Measurements from ENCODE around the gene MRPS18C.

Gene MRPS18C

GRCh38 chr4:83455281-83456183 is at the start of gene MRPS18C, which contains the start of gene HELQ:
Gene MRPS18C, plus strand, starts transcription at chr4:83456058. Its CDS starts 20 bp downstream, at chr4:83456078.
Gene HELQ, minus strand, starts transcription at chr4:83455823. Its CDS starts 130 bp downstream, at chr4:83455693.
- Histone ChIP-seq H3K9ac (ENCODE audit: low read length) (peak within 1 kb of the TSS; percentile 88), H3K4me3 (ENCODE audit: low read length) (peak within 1 kb of the TSS; percentile 96), H4K20me1 (ENCODE audit: insufficient read depth, low read length) (no peaks in the 10 kb centered on the region), H3K27me3 (ENCODE audit: low read depth, low read length) (no peaks in the 10 kb centered on the region), H3K79me2 (ENCODE audit: low read length) (peaks cover 43% of the 10 kb centered on the region), H3K4me1 (ENCODE audit: low read length) (peaks cover 16% of the 10 kb centered on the region), H3K4me2 (ENCODE audit: low read length) (peak within 1 kb of the TSS; percentile 95), H3K9me3 (ENCODE audit: insufficient read depth, low read length) (no peaks in the 10 kb centered on the region), H3K27ac (ENCODE audit: low read length) (peak within 1 kb of the TSS; percentile 62), H2AFZ (ENCODE audit: low read depth, low read length) (peak within 1 kb of the TSS; percentile 91), H3K36me3 (replicated peaks; ENCODE audit: low read depth, low read length) (peaks cover 31% of the 10 kb centered on the region)
- peak; percentile 17 for TF ChIP-seq CTCF (IDR thresholded peaks at IDR 0.05; ENCODE audit: low read depth, low read length)
- no peak for TF ChIP-seq EZH2phosphoT487 (IDR thresholded peaks at IDR 0.05; ENCODE audit: low read depth)

- H3K4me1 ChIP-seq (ENCODE audit: low read length), result no peaks in the 10 kb centered on the region
- H3K36me3 ChIP-seq (replicated peaks; ENCODE audit: low read depth, low read length), result peaks cover 19% of the 10 kb centered on the region
- no peak for TF ChIP-seq EZH2phosphoT487 (IDR thresholded peaks at IDR 0.05; ENCODE audit: low read depth)
- TF ChIP-seq CTCF (IDR thresholded peaks at IDR 0.05; ENCODE audit: low read depth, low read length), result no peak
- no peak overlapping the region for H3K27ac ChIP-seq (ENCODE audit: low read length)
- no peaks in the 10 kb centered on the region for H3K27me3 ChIP-seq (ENCODE audit: low read depth, low read length)
- no peaks in the 10 kb centered on the region for H3K9me3 ChIP-seq (ENCODE audit: insufficient read depth, low read length)
- no peak overlapping the region for H3K4me3 ChIP-seq (ENCODE audit: low read length)
- no peak overlapping the region for H2AFZ ChIP-seq (ENCODE audit: low read depth, low read length)
- H3K9ac ChIP-seq (ENCODE audit: low read length), result no peak overlapping the region
- no peaks in the 10 kb centered on the region for H3K79me2 ChIP-seq (ENCODE audit: low read length)
- H4K20me1 ChIP-seq (ENCODE audit: insufficient read depth, low read length), result no peaks in the 10 kb centered on the region
- H3K4me2 ChIP-seq (ENCODE audit: low read length), result no peak overlapping the region
Measured at GRCh38 chr4:83408908-83409307, 47.0 kb upstream of the MRPS18C start.

- Histone ChIP-seq H3K79me2 (ENCODE audit: low read length) (no peaks in the 10 kb centered on the region), H3K4me3 (ENCODE audit: low read length) (no peak overlapping the region), H4K20me1 (ENCODE audit: insufficient read depth, low read length) (no peaks in the 10 kb centered on the region), H3K27me3 (ENCODE audit: low read depth, low read length) (no peaks in the 10 kb centered on the region), H3K27ac (ENCODE audit: low read length) (no peak overlapping the region), H3K4me2 (ENCODE audit: low read length) (no peak overlapping the region), H3K36me3 (replicated peaks; ENCODE audit: low read depth, low read length) (peaks cover 19% of the 10 kb centered on the region), H3K4me1 (ENCODE audit: low read length) (no peaks in the 10 kb centered on the region), H2AFZ (ENCODE audit: low read depth, low read length) (no peak overlapping the region), H3K9me3 (ENCODE audit: insufficient read depth, low read length) (no peaks in the 10 kb centered on the region), H3K9ac (ENCODE audit: low read length) (no peak overlapping the region)
- TF ChIP-seq CTCF (IDR thresholded peaks at IDR 0.05; ENCODE audit: low read depth, low read length), result no peak
- no peak for TF ChIP-seq EZH2phosphoT487 (IDR thresholded peaks at IDR 0.05; ENCODE audit: low read depth)
Measured at GRCh38 chr4:83413676-83414075, 42.2 kb upstream of the MRPS18C start.

GRCh38 chr4:83417566-83417965 is 38.3 kb upstream of the MRPS18C start:
- Histone ChIP-seq H3K27me3 (ENCODE audit: low read depth, low read length) (no peaks in the 10 kb centered on the region), H4K20me1 (ENCODE audit: insufficient read depth, low read length) (no peaks in the 10 kb centered on the region), H3K9me3 (ENCODE audit: insufficient read depth, low read length) (no peaks in the 10 kb centered on the region), H3K27ac (ENCODE audit: low read length) (no peak overlapping the region), H3K4me1 (ENCODE audit: low read length) (no peaks in the 10 kb centered on the region), H3K79me2 (ENCODE audit: low read length) (no peaks in the 10 kb centered on the region), H3K9ac (ENCODE audit: low read length) (no peak overlapping the region), H2AFZ (ENCODE audit: low read depth, low read length) (no peak overlapping the region), H3K4me2 (ENCODE audit: low read length) (no peak overlapping the region), H3K4me3 (ENCODE audit: low read length) (no peak overlapping the region), H3K36me3 (replicated peaks; ENCODE audit: low read depth, low read length) (peaks cover 28% of the 10 kb centered on the region)
- no peak for TF ChIP-seq EZH2phosphoT487 (IDR thresholded peaks at IDR 0.05; ENCODE audit: low read depth)
- no peak for TF ChIP-seq CTCF (IDR thresholded peaks at IDR 0.05; ENCODE audit: low read depth, low read length)
